ENCODE measurements around the gene MEN1. TPM values are rescaled to one million over a fixed set of nuclear protein-coding genes. Genes with fewer than 3 reads are reported as not detected.
A peak's percentile ranks its signal among the peaks of the same experiment; 100 is the strongest.

Gene MEN1
- total RNA-seq, 1 experiment from 2014 or later, result 54.5 TPM

DNA sequence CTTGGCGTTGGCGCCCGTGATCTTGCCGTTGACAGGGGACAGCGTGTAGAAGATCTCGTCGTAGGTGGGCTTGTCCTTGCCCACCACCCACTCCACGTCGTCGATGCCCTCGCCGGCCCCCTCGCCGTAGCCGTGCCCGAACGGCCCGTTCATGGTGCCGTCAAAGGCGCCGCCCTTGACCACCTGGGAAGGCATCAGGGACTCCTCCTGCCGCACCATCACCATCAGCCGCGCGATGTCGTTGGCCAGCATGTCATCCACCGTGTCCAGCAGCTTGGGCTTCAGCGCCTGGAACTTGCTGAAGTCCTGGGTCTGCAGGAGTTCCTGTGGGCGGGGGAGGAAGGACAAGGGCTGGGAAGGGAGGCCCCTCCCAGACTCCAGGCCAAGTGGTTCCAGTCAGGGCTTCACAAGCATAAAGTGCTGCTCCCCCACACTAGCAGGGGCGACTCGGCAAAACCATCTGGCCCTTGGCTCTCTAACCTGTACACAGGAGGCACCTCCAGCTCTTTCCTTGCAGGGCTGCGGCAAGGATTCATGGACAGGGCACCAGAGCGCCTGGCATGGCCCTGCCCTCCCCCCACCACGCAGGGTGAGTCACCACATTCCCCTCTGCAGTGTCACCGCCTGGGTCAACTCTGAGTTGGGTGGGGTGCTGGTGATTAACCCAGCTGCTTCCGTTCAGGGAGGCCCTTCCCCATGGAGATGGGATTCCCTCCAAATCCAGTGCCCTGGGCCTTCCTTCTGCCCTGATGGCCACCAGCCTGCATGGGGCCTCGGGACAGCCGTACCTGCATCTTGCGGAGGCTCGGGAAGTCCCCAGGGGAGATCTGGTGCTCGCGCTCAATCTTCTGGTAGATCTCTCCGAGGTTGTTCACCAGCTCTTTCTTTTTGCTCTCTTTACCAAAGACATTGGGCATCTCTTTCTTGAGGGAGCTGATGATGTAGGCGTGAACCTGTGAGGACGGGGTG is 44.5 kb upstream of the MEN1 start:
- intact Hi-C loops (cut with micrococcal nuclease; ENCODE audit: unreplicated experiment) (no loop called here), in situ Hi-C loops (cut with HindIII; ENCODE audit: low pct_unique_long_range_greater_than_20kb, low sequenced_read_pairs) (no loop called here)
- BruUV-seq (replicated peaks), result no TSS peak
- Histone ChIP-seq H3K27me3 (ENCODE audit: control insufficient read depth, insufficient read depth, low read length) (no peaks in the 10 kb centered on the region), H3K4me1 (ENCODE audit: control insufficient read depth, insufficient read depth, low read length) (peaks cover 82% of the 10 kb centered on the region), H3K27ac (ENCODE audit: low read length) (peak overlapping the region; percentile 98), H3K4me3 (ENCODE audit: low read depth in 2 of 2, low read length in 2 of 2) (no peak overlapping the region), H3K9me3 (ENCODE audit: control insufficient read depth, insufficient read depth, low read depth, low read length) (no peaks in the 10 kb centered on the region), H3K36me3 (ENCODE audit: control insufficient read depth, insufficient read depth, low read length) (no peaks in the 10 kb centered on the region; the same call in 1 of the 2 replicates)
- ChIA-PET CTCF (interaction anchor here (0.5 to 1.5 kb wide), 6 partner anchors 14 to 1199 kb away, joined by 3 to 7 read pairs (median 5); partner anchors contain the start of gene EHD1), POLR2A (no interaction called here)
- ATAC-seq (peak; percentile 85), DNase-seq (ENCODE audit: low read depth, low spot score) (peak; percentile 95)
- TF ChIP-seq POLR2AphosphoS5 (IDR thresholded peaks at IDR 0.05; ENCODE audit: low read depth, low read length), result peak; percentile 96
- 0 out of 2 replicates have a peak, but pooled peaks have one; percentile 56 for TF ChIP-seq SIN3A (IDR thresholded peaks at IDR 0.05; ENCODE audit: borderline replicate concordance, insufficient read depth, low read depth, low read length)
- TF ChIP-seq TCF7L2 (IDR thresholded peaks at IDR 0.05; ENCODE audit: low read depth, low read length), result no peak; the same call in 1 of the 2 replicates
- TF ChIP-seq, protein P1, sequence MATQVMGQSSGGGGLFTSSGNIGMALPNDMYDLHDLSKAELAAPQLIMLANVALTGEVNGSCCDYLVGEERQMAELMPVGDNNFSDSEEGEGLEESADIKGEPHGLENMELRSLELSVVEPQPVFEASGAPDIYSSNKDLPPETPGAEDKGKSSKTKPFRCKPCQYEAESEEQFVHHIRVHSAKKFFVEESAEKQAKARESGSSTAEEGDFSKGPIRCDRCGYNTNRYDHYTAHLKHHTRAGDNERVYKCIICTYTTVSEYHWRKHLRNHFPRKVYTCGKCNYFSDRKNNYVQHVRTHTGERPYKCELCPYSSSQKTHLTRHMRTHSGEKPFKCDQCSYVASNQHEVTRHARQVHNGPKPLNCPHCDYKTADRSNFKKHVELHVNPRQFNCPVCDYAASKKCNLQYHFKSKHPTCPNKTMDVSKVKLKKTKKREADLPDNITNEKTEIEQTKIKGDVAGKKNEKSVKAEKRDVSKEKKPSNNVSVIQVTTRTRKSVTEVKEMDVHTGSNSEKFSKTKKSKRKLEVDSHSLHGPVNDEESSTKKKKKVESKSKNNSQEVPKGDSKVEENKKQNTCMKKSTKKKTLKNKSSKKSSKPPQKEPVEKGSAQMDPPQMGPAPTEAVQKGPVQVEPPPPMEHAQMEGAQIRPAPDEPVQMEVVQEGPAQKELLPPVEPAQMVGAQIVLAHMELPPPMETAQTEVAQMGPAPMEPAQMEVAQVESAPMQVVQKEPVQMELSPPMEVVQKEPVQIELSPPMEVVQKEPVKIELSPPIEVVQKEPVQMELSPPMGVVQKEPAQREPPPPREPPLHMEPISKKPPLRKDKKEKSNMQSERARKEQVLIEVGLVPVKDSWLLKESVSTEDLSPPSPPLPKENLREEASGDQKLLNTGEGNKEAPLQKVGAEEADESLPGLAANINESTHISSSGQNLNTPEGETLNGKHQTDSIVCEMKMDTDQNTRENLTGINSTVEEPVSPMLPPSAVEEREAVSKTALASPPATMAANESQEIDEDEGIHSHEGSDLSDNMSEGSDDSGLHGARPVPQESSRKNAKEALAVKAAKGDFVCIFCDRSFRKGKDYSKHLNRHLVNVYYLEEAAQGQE (IDR thresholded peaks at IDR 0.05; ENCODE audit: insufficient read depth in 1 of 2, low read depth in 2 of 2, low read length in 1 of 2), result 0 out of 4 replicates have a peak, but pooled peaks of 1 of the 2 experiments have one; percentile 65

DNA sequence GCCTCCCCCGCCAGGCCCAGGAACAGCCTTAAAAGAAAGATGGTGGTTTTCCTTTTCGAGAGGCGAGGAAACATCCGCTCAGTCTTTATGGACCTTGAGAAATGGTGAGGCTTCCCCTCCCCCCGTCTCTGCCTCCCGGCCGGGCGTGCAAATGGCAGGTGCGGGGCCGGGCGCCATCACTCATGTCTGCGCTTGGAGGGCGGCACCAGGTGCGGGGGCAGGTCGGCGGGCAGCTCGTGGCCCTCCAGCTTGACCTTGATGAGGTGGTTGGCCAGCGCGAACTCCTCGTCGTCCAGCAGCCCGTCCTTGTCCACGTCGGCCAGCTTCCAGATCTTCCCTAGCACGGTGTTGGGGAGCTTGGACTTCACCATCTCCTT is 43.8 kb upstream of the MEN1 start:
- no TSS peak for BruUV-seq (replicated peaks)
- intact Hi-C loops (cut with micrococcal nuclease; ENCODE audit: unreplicated experiment) (no loop called here), in situ Hi-C loops (cut with HindIII; ENCODE audit: low pct_unique_long_range_greater_than_20kb, low sequenced_read_pairs) (no loop called here)
- ATAC-seq (no peak), DNase-seq (ENCODE audit: low read depth, low spot score) (no peak)
- ChIA-PET POLR2A (no interaction called here), CTCF (interaction anchor here (0.6 to 1.3 kb wide), 3 partner anchors 10 to 256 kb away, joined by 3 to 8 read pairs (median 4); no protein-coding TSS in a partner anchor)
- no peak overlapping the region for H3K4me3 ChIP-seq (ENCODE audit: low read depth in 2 of 2, low read length in 2 of 2)
- H3K36me3 ChIP-seq (ENCODE audit: control insufficient read depth, insufficient read depth, low read length), result no peaks in the 10 kb centered on the region; the same call in 1 of the 2 replicates
- H3K27ac ChIP-seq (ENCODE audit: low read length), result peak overlapping the region; percentile 98
- H3K9me3 ChIP-seq (ENCODE audit: control insufficient read depth, insufficient read depth, low read depth, low read length), result no peaks in the 10 kb centered on the region
- no peaks in the 10 kb centered on the region for H3K27me3 ChIP-seq (ENCODE audit: control insufficient read depth, insufficient read depth, low read length)
- TF ChIP-seq, protein P1 (IDR thresholded peaks at IDR 0.05; ENCODE audit: insufficient read depth in 1 of 2, low read depth in 2 of 2, low read length in 1 of 2), result no peak
- TF ChIP-seq POLR2AphosphoS5 (IDR thresholded peaks at IDR 0.05; ENCODE audit: low read depth, low read length) (no peak), SIN3A (IDR thresholded peaks at IDR 0.05; ENCODE audit: borderline replicate concordance, insufficient read depth, low read depth, low read length) (no peak), TCF7L2 (IDR thresholded peaks at IDR 0.05; ENCODE audit: low read depth, low read length) (no peak)
- TF ChIP-seq, protein P2, sequence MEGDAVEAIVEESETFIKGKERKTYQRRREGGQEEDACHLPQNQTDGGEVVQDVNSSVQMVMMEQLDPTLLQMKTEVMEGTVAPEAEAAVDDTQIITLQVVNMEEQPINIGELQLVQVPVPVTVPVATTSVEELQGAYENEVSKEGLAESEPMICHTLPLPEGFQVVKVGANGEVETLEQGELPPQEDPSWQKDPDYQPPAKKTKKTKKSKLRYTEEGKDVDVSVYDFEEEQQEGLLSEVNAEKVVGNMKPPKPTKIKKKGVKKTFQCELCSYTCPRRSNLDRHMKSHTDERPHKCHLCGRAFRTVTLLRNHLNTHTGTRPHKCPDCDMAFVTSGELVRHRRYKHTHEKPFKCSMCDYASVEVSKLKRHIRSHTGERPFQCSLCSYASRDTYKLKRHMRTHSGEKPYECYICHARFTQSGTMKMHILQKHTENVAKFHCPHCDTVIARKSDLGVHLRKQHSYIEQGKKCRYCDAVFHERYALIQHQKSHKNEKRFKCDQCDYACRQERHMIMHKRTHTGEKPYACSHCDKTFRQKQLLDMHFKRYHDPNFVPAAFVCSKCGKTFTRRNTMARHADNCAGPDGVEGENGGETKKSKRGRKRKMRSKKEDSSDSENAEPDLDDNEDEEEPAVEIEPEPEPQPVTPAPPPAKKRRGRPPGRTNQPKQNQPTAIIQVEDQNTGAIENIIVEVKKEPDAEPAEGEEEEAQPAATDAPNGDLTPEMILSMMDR (IDR thresholded peaks at IDR 0.05), result no peak
- peaks cover 88% of the 10 kb centered on the region for H3K4me1 ChIP-seq (ENCODE audit: control insufficient read depth, insufficient read depth, low read length)

Data from Panc1 (cell line).